ENCODE measurements around the gene ROR2.

- TF ChIP-seq CTCF (IDR thresholded peaks at IDR 0.05) (peak in 2 of 12 donors; percentile 18 to 28), POLR2A (IDR thresholded peaks at IDR 0.05) (no peak)
Measured at GRCh38 chr9:91771027-91771426, 179.0 kb downstream of the ROR2 start.

Measured in heart left ventricle (tissue), 13 donors.